AG04449 (cell line): ENCODE measurements around the gene KIAA1755.

ENCODE experiments used
- CTCF ChIA-PET: fragments of 350-600 bp; formaldehyde crosslinking; extraction: SDS; loops from one replicate; lab custom pipeline; 2021; ENCODE audit warnings: antibody characterized with exemption; lab: Yijun Ruan, JAX
- POLR2A ChIA-PET: fragments of 400-600, 350-600 bp; formaldehyde crosslinking; extraction: SDS; loops from one replicate; lab custom pipeline; 2020; ENCODE audit warnings: antibody characterized with exemption, inconsistent platforms; lab: Yijun Ruan, JAX
- DNase-seq: peaks from one replicate; pipeline ENCODE4 v3.0.0-alpha.2; 2010; ENCODE audit warnings: low read depth, low spot score
- H3K4me3 ChIP-seq: 2 replicates; pipeline ENCODE4 v1.5.1; 2011; ENCODE audit warnings: low read depth, mild to moderate bottlenecking, control low read depth, low read length
- TF ChIP-seq, protein P1 (sequence below): IDR thresholded peaks from one replicate; pipeline ENCODE4 v1.5.1; 2011; ENCODE audit warnings: mild to moderate bottlenecking, moderate library complexity, low read length, control low read depth, inconsistent platforms; ENCODE audit not compliant: insufficient read depth; ENCODE audit errors: missing control alignments

Gene KIAA1755

DNA sequence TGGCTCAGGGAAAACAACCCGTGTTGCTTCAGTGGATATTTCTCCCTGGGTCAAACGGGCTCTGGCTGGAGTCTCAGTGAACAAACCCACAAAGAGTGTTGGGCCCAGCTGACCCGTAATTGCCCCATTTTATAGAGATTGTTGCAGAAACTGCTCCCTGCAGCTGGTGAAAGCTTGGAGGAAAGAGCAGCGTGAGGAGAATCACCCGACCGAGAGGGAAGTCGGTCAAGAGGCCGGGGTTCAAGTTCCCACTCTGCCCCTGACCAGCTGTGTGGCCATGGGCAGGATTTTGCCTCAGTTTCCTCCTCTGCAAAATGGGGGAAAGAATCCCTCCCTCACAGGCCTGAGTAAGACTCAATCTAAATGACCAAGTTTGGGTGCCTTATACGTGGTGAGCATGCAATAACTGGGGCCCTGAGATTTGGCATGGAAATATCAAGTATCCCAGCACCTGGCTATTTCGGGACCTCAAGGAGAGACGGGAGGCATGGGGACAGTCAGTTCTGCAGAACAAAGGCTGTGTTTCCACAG is 93.8 kb downstream of the KIAA1755 start:
- POLR2A ChIA-PET = interaction anchor here (0.6 to 1.4 kb wide), 3 partner anchors 32 to 279 kb away, joined by 3 read pairs; no protein-coding TSS in a partner anchor
- TF ChIP-seq, protein P1, sequence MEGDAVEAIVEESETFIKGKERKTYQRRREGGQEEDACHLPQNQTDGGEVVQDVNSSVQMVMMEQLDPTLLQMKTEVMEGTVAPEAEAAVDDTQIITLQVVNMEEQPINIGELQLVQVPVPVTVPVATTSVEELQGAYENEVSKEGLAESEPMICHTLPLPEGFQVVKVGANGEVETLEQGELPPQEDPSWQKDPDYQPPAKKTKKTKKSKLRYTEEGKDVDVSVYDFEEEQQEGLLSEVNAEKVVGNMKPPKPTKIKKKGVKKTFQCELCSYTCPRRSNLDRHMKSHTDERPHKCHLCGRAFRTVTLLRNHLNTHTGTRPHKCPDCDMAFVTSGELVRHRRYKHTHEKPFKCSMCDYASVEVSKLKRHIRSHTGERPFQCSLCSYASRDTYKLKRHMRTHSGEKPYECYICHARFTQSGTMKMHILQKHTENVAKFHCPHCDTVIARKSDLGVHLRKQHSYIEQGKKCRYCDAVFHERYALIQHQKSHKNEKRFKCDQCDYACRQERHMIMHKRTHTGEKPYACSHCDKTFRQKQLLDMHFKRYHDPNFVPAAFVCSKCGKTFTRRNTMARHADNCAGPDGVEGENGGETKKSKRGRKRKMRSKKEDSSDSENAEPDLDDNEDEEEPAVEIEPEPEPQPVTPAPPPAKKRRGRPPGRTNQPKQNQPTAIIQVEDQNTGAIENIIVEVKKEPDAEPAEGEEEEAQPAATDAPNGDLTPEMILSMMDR = no peak
- CTCF ChIA-PET = interaction anchor here (0.6 to 11.1 kb wide), 25 partner anchors 9 to 212 kb away, joined by 3 to 140 read pairs (median 5); no protein-coding TSS in a partner anchor
- no peak overlapping the region for H3K4me3 ChIP-seq
- DNase-seq = no peak

DNA sequence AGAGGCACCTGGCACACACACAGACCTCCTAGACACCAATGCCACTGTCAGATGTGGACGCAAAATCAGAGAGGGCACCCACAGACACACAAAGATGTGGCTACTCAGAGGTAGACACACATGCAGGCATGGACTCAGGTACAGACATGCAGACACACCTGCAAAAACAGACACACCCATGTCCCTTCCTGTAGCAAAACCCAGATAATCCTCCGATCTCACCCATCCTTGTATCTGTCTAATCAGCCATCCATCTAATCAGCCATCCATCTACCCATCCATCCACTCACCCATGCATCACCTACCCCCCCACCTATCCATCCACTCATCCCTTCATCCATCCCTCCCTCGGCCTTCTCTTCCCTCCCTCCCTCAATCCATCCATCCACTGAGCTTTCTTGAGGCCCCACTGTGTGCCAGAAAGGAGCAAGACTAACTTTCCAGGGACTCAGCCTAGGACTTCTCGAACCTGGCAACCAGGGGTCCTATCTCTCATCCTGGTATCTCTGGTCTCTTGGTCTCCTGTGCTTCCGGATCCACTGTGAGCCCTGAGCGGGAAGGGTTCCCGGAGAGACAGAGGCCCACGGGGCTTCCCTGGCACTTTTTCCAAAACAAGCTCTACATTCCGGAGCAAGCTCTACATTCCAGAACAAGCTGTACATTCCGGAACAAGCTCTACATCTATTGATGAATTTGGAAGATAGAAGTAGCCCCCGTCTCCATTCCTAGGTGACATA is 94.4 kb downstream of the KIAA1755 start:
- POLR2A ChIA-PET = interaction anchor here (1.4 kb wide), 1 partner anchor 52 kb away, joined by 3 read pairs; no protein-coding TSS in a partner anchor
- TF ChIP-seq, protein P1 = no peak
- DNase-seq = no peak
- CTCF ChIA-PET = interaction anchor here (0.6 to 11.1 kb wide), 26 partner anchors 9 to 211 kb away, joined by 3 to 140 read pairs (median 6); no protein-coding TSS in a partner anchor
- H3K4me3 ChIP-seq = no peak overlapping the region

DNA sequence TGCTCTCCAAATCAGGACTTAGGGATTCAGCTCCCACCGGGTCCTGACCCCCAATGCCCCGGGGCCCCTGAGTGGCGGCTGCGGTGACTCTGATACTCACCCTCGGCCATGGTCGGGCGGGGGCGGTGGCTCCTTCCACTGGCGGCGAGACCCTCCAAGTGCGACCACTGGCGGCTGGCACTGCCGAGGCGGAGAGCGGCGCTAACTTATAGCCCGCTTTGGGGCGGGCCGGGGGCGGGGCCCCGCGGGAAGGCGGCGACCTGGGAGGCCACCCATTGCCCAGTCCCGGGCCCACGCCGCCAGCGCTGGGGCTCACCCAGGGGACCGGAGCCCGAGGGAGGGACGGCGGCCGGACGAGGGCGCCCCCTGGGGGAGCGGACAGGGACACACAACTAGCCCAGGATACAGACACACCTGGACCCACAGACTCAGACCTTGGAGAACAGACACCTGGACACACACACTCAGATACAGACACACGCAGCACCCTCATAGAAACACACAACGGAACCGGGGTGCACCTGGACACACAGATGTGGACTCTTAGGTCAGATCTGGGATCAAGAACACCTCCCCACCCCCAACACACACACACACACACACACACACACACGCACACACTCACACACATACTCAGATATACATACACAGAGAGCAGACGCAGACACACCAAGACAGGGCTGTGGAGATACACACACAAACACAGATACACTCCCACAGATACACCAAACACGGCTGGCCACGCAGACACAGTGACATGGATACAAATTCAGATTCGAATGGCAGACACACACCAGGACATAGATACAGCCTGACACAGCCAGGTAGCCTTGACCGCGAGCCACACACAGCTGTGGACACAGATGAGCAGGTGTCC is 95.2 kb downstream of the KIAA1755 start, which contains the start of gene TGM2:
Gene TGM2 (minus strand): TSS at position 182 of the 877 bp plus-strand sequence. CDS start 72 bp downstream, at position 110.
- ChIA-PET POLR2A (no interaction called here), CTCF (interaction anchor here (0.7 to 11.1 kb wide), 28 partner anchors 7 to 121 kb away, joined by 3 to 140 read pairs (median 5); no protein-coding TSS in a partner anchor)
- TF ChIP-seq, protein P1 = peak; percentile 84
- H3K4me3 ChIP-seq = peak within 1 kb of the TSS; percentile 49
- no peak for DNase-seq

DNA sequence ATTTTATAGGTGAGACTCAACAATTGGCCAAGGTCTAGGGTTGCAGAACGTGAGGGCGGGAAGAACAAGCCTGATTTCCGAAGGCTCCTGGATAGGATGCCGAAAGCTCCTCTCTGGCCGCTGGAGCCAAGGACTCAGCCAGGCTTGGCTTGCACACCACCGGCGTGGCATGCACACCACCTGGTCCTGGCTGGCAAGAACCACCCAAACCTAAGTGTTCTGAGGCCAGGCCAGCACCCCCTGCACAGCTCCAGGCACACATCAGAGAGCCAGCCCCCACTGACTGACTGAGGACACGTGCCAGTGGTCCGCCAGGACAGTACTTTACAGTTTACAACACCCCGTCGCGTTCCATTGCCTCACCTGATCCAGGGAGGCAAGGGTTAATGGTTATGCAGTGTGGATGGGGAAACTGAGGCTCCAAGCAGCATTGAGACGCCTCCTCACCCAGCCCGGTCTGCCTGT is 95.9 kb downstream of the KIAA1755 start:
- ChIA-PET CTCF (interaction anchor here (0.6 to 4.3 kb wide), 18 partner anchors 8 to 599 kb away, joined by 3 to 23 read pairs (median 4); no protein-coding TSS in a partner anchor), POLR2A (no interaction called here)
- peak overlapping the region; percentile 49 for H3K4me3 ChIP-seq
- TF ChIP-seq, protein P1 = no peak
- DNase-seq = no peak

DNA sequence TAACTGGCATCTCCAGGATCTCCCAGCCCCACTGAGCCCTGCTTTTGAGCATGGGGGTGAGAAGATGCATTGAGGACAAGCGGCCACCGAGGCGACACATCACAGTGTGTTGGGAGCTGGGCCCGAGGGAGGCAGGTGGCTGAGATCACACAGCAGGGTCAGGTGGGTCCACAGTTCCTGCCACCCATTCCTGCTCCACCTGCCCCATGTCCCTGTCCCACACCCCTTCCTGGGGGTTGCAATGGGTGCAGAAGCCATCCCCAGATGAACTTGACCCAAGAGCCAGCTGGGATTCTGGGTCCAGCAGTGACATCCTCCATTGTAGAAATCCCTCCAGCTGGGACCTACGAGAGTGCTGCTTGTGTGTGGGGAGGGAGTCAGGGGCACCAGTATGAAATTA is 96.5 kb downstream of the KIAA1755 start:
- H3K4me3 ChIP-seq = no peak overlapping the region
- POLR2A ChIA-PET = interaction anchor here (0.6 kb wide), 1 partner anchor 116 kb away, joined by 3 read pairs; no protein-coding TSS in a partner anchor
- CTCF ChIA-PET = interaction anchor here (0.6 to 4.3 kb wide), 17 partner anchors 9 to 599 kb away, joined by 3 to 23 read pairs (median 4); no protein-coding TSS in a partner anchor
- no peak for DNase-seq
- TF ChIP-seq, protein P1 = no peak
